K562 (cell line): ENCODE data around the gene LRRK2. TPM values are rescaled to one million over a fixed set of nuclear protein-coding genes. Genes with fewer than 3 reads are reported as not detected.

ENCODE experiments used
- ATAC-seq: fragments of 200-7000 bp; cut with Tn5 transposase; 3 replicates; pipeline ENCODE4 v1.9.1; 2020; ENCODE audit warnings: moderate library complexity
- BruUV-seq: library from RNA; stranded (reverse); fragments of 400-500 nt; replicated peaks from 2 replicates; lab custom pipeline; 2021; lab: Mats Ljungman, UMichigan
- CTCF ChIA-PET: fragments of 300-600 bp; formaldehyde crosslinking; extraction: SDS; loops from one replicate; lab custom pipeline; 2021; ENCODE audit warnings: low intra/inter-chr PET ratio; lab: Yijun Ruan, JAX
- POLR2A ChIA-PET: fragments of 300-600, 350-650 bp; sonication (Branson Sonifier 250); formaldehyde crosslinking; extraction: SDS; loops from one replicate; lab custom pipeline; 2021; ENCODE audit warnings: antibody characterized with exemption, inconsistent platforms; lab: Yijun Ruan, JAX
- DNase-seq, 4 experiments: peaks; one replicate each; pipeline versions ENCODE4 v3.0.0 to v3.0.0-alpha.2; 2011 to 2018; ENCODE audit warnings: low spot score in 3 of 4, mixed read lengths in 3 of 4; ENCODE audit errors: extremely low read depth in 1 of 4
- FAIRE-seq: peaks from 2 replicates; lab custom pipeline; 2011; peaks lifted over from hg19 to GRCh38; lab: Jason Lieb, UNC
- H2AFZ ChIP-seq: 2 replicates; pipeline ENCODE4 v1.6.0; 2011; ENCODE audit warnings: low read depth, low read length, control low read depth, inconsistent platforms
- H3K27ac ChIP-seq: fragments of 200-600 bp; 3 replicates; pipeline ENCODE4 v1.8.0; 2011; ENCODE audit warnings: low read depth, mild to moderate bottlenecking, control low read depth, inconsistent platforms, low read length, moderate library complexity, mixed read lengths; ENCODE audit errors: extremely low read depth
- H3K27me3 ChIP-seq, 2 experiments: fragments of 300-600 bp in 1 of 2; 2 replicates in 1 of 2; 3 replicates in 1 of 2; pipeline versions ENCODE4 v1.6.0 to v1.8.0; 2011; ENCODE audit warnings: inconsistent platforms in 2 of 2, low read length in 2 of 2, mild to moderate bottlenecking in 1 of 2, mixed read lengths in 1 of 2, moderate library complexity in 1 of 2; ENCODE audit not compliant: control insufficient read depth in 2 of 2, insufficient read depth in 2 of 2
- H3K36me3 ChIP-seq: fragments of 300-600 bp; 3 replicates; pipeline ENCODE4 v1.8.0; 2011; ENCODE audit warnings: mild to moderate bottlenecking, low read length, inconsistent platforms; ENCODE audit not compliant: control insufficient read depth, insufficient read depth
- H3K4me1 ChIP-seq, 2 experiments: fragments of 200-600 bp in 1 of 2; replicated peaks in 1 of 2; 2 replicates in 1 of 2; 3 replicates in 1 of 2; pipeline versions ENCODE4 v1.5.1 to v1.8.0; 2011; ENCODE audit warnings: inconsistent platforms in 2 of 2, low read length in 2 of 2, mild to moderate bottlenecking in 1 of 2, mixed read lengths in 1 of 2, moderate library complexity in 1 of 2; ENCODE audit not compliant: control insufficient read depth in 2 of 2, insufficient read depth in 2 of 2
- H3K4me2 ChIP-seq: 2 replicates; pipeline ENCODE4 v1.6.1; 2011; ENCODE audit warnings: low read length, control low read depth, inconsistent platforms, mixed read lengths; ENCODE audit not compliant: insufficient read depth
- H3K4me3 ChIP-seq: fragments of 200-600 bp; sonication (generic), shearing (Covaris generic); 2 replicates; pipeline ENCODE4 v1.5.1; 2016; ENCODE audit warnings: control low read depth, inconsistent platforms
- H3K79me2 ChIP-seq: fragments of 200-600 bp; 3 replicates; pipeline ENCODE4 v1.8.0; 2011; ENCODE audit warnings: low read length, inconsistent platforms; ENCODE audit not compliant: control insufficient read depth, insufficient read depth
- H3K9ac ChIP-seq, 2 experiments: 2 replicates each; pipeline versions ENCODE4 v1.6.0 to v1.6.1; 2011; ENCODE audit warnings: low read depth in 2 of 2, low read length in 2 of 2, control low read depth in 1 of 2, inconsistent platforms in 1 of 2, mild to moderate bottlenecking in 1 of 2, mixed read lengths in 1 of 2; ENCODE audit not compliant: insufficient read depth in 1 of 2
- H3K9me1 ChIP-seq: one replicate; pipeline ENCODE4 v1.6.0; 2011; ENCODE audit warnings: inconsistent platforms, mild to moderate bottlenecking, low read length, moderate library complexity; ENCODE audit not compliant: control insufficient read depth, insufficient read depth
- H3K9me3 ChIP-seq: replicated peaks from 2 replicates; pipeline ENCODE4 v1.5.1; 2011; ENCODE audit warnings: low read depth, low read length, inconsistent platforms; ENCODE audit not compliant: control insufficient read depth, insufficient read depth
- H4K20me1 ChIP-seq: replicated peaks from 2 replicates; pipeline ENCODE4 v1.6.1; 2011; ENCODE audit warnings: low read length, inconsistent platforms, mixed read lengths; ENCODE audit not compliant: control insufficient read depth, insufficient read depth
- RAD21 ChIP-seq, 2 experiments: fragments of 250-450 bp in 1 of 2; fragments of 450-650 bp in 1 of 2; sonication (Bioruptor Pico) in 1 of 2; formaldehyde crosslinking in 1 of 2; IDR thresholded peaks in 1 of 2; conservative IDR thresholded peaks in 1 of 2; 2 replicates each; pipeline versions ENCODE4 v1.4.0 to v1.8.0; 2020 to 2022; ENCODE audit warnings: mild to moderate bottlenecking in 2 of 2, moderate library complexity in 1 of 2
- REST ChIP-seq, 2 experiments: fragments of 450-650 bp; formaldehyde crosslinking in 1 of 2; IDR thresholded peaks; 2 replicates each; pipeline versions ENCODE4 v1.4.0 to v1.6.1; 2014 to 2020; ENCODE audit warnings: mild to moderate bottlenecking in 2 of 2, borderline replicate concordance in 1 of 2, low read depth in 1 of 2
- ZBTB1 ChIP-seq: sonication (generic); formaldehyde crosslinking; IDR thresholded peaks from 2 replicates; pipeline ENCODE4 v1.8.1; 2023; ENCODE audit warnings: missing genetic modification reagents, low read depth, mild to moderate bottlenecking, borderline replicate concordance
- WGBS: fragments of 100-300 bp; shearing (Covaris generic); methylation state at CpG from one replicate; pipeline ENCODE4 v1.1.6; 2016; ENCODE audit warnings: low coverage, mixed read lengths; ENCODE audit not compliant: insufficient coverage; ENCODE audit errors: missing lambda C conversion rate; 5-methylcytosine and 5-hydroxymethylcytosine counted together
- in situ Hi-C: fragments of 300-500 bp; cut with MboI; formaldehyde crosslinking; loops from 4 replicates; pipeline ENCODE4 v1.15.0; 2018; ENCODE audit warnings: inconsistent platforms, mixed read lengths
- intact Hi-C: fragments of 100-400 bp; cut with micrococcal nuclease; formaldehyde crosslinking; loops from 2 replicates; pipeline ENCODE4 v1.14.2; 2022
- polyA plus RNA-seq, 8 experiments: library from polyadenylated mRNA; depleted of rRNA in 4 of 8; stranded (reverse) in 5 of 8; unstranded in 3 of 8; fragments of >200 nt; fragmentation: Nextera tagmentation in 2 of 8; fragmentation: Illumina TruSeq in 1 of 8; extraction: Ambion mirVana in 2 of 8; extraction: Trizol in 1 of 8; gene quantifications; 2 replicates each; pipeline versions ENCODE4 v1.2.1 to v1.2.3, GENCODE V29; 2011 to 2014; ENCODE audit warnings: inconsistent platforms in 1 of 8, missing spikeins in 1 of 8
- total RNA-seq, 7 experiments: library from RNA; depleted of rRNA in 6 of 7; stranded (reverse); fragments of >200 nt in 6 of 7; fragmentation: Illumina TruSeq in 2 of 7; extraction: Trizol in 2 of 7; gene quantifications; 2 replicates each; pipeline versions ENCODE4 v1.2.1 to v1.2.3, GENCODE V29; 2011 to 2021; ENCODE audit warnings: low replicate concordance in 1 of 7
- TF ChIP-seq, protein P1 (sequence below), 3 experiments: IDR thresholded peaks in 2 of 3; conservative IDR thresholded peaks in 1 of 3; 2 replicates each; pipeline ENCODE4 v1.5.1; 2011 to 2012; ENCODE audit warnings: low read length in 3 of 3, mild to moderate bottlenecking in 3 of 3, control low read depth in 2 of 3, improper control_type of control experiment in 1 of 3, inconsistent platforms in 1 of 3, low read depth in 1 of 3, mixed read lengths in 1 of 3, moderate library complexity in 1 of 3; ENCODE audit not compliant: insufficient read depth in 2 of 3

The LRRK2 gene
- total and polyA plus RNA-seq, 9 of the 15 experiments (the other 6 are each of a cell fraction or from before 2014, with no cell fraction given), result 0.03 to 0.89 (median 0.31) TPM

DNA sequence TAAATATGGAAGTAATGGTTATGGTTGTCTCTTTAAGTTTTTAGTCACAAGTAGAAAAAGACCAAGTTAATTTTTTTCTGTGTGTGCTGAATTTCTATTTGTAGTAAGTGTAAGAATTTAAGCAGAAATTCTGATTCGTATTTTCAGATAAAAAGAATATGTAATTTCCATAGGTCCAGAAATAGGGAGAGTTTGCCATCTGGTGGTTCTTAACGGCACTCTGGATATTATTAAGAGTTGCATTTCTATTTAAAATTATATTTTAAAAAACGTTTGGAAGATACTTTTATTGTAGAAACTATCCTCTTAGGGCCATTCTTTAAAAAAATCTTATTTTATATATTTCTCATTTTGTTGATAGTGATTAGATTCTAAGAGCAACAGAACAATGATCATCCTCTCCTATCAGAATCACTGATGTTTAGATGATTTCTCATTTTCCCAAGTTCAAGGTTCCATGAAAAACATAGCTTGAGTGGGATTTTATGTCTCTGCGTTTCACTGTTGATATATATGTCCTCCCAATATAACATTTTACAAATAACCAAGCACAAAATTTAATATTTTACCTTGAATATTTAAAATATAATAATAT is 88.3 kb downstream of the LRRK2 start:
- TF ChIP-seq, protein P1, sequence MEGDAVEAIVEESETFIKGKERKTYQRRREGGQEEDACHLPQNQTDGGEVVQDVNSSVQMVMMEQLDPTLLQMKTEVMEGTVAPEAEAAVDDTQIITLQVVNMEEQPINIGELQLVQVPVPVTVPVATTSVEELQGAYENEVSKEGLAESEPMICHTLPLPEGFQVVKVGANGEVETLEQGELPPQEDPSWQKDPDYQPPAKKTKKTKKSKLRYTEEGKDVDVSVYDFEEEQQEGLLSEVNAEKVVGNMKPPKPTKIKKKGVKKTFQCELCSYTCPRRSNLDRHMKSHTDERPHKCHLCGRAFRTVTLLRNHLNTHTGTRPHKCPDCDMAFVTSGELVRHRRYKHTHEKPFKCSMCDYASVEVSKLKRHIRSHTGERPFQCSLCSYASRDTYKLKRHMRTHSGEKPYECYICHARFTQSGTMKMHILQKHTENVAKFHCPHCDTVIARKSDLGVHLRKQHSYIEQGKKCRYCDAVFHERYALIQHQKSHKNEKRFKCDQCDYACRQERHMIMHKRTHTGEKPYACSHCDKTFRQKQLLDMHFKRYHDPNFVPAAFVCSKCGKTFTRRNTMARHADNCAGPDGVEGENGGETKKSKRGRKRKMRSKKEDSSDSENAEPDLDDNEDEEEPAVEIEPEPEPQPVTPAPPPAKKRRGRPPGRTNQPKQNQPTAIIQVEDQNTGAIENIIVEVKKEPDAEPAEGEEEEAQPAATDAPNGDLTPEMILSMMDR (IDR thresholded peaks at IDR 0.05 in 2 of 3, conservative IDR thresholded peaks at IDR 0.05 in 1 of 3; ENCODE audit: insufficient read depth in 2 of 3, low read depth in 1 of 3, low read length in 3 of 3), result peak in 1 of 3 experiments; percentile 29; a peak in 2 of 6 replicates
- no peak for TF ChIP-seq ZBTB1
- peak; percentile 19 to 40; a peak in 3 of 4 replicates for TF ChIP-seq RAD21 (CRISPR knock-in tag; conservative IDR thresholded peaks at IDR 0.05 in 1 of 2, IDR thresholded peaks at IDR 0.05 in 1 of 2)
- peak; percentile 16; the same call in 1 of the 2 replicates for TF ChIP-seq REST (IDR thresholded peaks at IDR 0.05; ENCODE audit: borderline replicate concordance)
- TF ChIP-seq REST (CRISPR knock-in tag; IDR thresholded peaks at IDR 0.05; ENCODE audit: low read depth), result no peak
- in situ Hi-C loops (no loop called here), intact Hi-C loops (no loop called here)
- Histone ChIP-seq H3K9me3 (no peaks in the 10 kb centered on the region; the same call in 1 of the 2 replicates), H3K4me1 (no peaks in the 10 kb centered on the region), H3K4me3 (no peak overlapping the region), H2AFZ (no peak overlapping the region), H4K20me1 (no peaks in the 10 kb centered on the region), H3K9ac (no peak overlapping the region), H3K4me2 (no peak overlapping the region), H3K79me2 (no peaks in the 10 kb centered on the region), H3K9me1 (no peaks in the 10 kb centered on the region), H3K27me3 (no peaks in the 10 kb centered on the region), H3K27ac (no peak overlapping the region), H3K36me3 (no peaks in the 10 kb centered on the region)
- ChIA-PET CTCF (no interaction called here), POLR2A (interaction anchor here (0.7 kb wide), 1 partner anchor 37 kb away, joined by 3 read pairs; no protein-coding TSS in a partner anchor)
- DNase-seq, result no peak
- no peak for ATAC-seq
- WGBS, result 2% methylated on average over 4 of the region's 4 CpGs
- BruUV-seq, result no TSS peak
- no peak for FAIRE-seq
